ENCODE results near the gene MYO5B.
"Not testable (repeated sequence)": the region's sequence is repeated elsewhere in the genome, so short reads cannot be mapped to it uniquely, and the experiment has no call there.

Gene MYO5B

GRCh38 chr18:49808553-49809191, 386.3 kb downstream of the MYO5B start:
- not testable (repeated sequence) for DNase-seq

- no peak for DNase-seq
Measured at GRCh38 chr18:49804096-49804495, 390.9 kb downstream of the MYO5B start.

- DNase-seq = no peak
Measured at GRCh38 chr18:49802623-49803022, 392.3 kb downstream of the MYO5B start.

GRCh38 chr18:49800491-49800890, 394.5 kb downstream of the MYO5B start:
- DNase-seq = not testable (repeated sequence)

- DNase-seq = not testable (repeated sequence)
Measured at GRCh38 chr18:49799806-49800205, 395.1 kb downstream of the MYO5B start.

- no peak for DNase-seq
Measured at GRCh38 chr18:49798001-49798400, 396.9 kb downstream of the MYO5B start.

- no peak for DNase-seq
Measured at GRCh38 chr18:49795612-49796552, 399.1 kb downstream of the MYO5B start.

- no peak for DNase-seq
Measured at GRCh38 chr18:49794743-49795142, 400.2 kb downstream of the MYO5B start.

GRCh38 chr18:49789560-49790134, 405.3 kb downstream of the MYO5B start:
- not testable (repeated sequence) for DNase-seq

GRCh38 chr18:49788327-49788898, 406.5 kb downstream of the MYO5B start:
- DNase-seq = no peak

- no peak for DNase-seq
Measured at GRCh38 chr18:49786019-49786720, 408.8 kb downstream of the MYO5B start.

GRCh38 chr18:49784427-49785185, 410.3 kb downstream of the MYO5B start:
- no peak for DNase-seq

- not testable (repeated sequence) for DNase-seq
Measured at GRCh38 chr18:49783631-49784030, 411.3 kb downstream of the MYO5B start.

GRCh38 chr18:49778826-49779465, 416.0 kb downstream of the MYO5B start:
- no peak for DNase-seq

Measured in amygdala (tissue), 56 donors.